A549 (cell line): Measurements from ENCODE around the gene MC2R.

ENCODE experiments used
- TF ChIP-seq, protein P1 (sequence below): fragments of 150-350 bp; IDR thresholded peaks from 2 replicates; pipeline ENCODE4 v1.6.1; 2014; ENCODE audit warnings: low read depth, mild to moderate bottlenecking, low read length
- TF ChIP-seq, protein P2 (sequence below): fragments of >200 bp; sonication (Bioruptor Twin); formaldehyde crosslinking; IDR thresholded peaks from 3 replicates; pipeline ENCODE4 v1.5.1; 2016
- TF ChIP-seq, protein P3 (sequence below): IDR thresholded peaks from 2 replicates; pipeline ENCODE4 v1.6.1; 2012

DNA sequence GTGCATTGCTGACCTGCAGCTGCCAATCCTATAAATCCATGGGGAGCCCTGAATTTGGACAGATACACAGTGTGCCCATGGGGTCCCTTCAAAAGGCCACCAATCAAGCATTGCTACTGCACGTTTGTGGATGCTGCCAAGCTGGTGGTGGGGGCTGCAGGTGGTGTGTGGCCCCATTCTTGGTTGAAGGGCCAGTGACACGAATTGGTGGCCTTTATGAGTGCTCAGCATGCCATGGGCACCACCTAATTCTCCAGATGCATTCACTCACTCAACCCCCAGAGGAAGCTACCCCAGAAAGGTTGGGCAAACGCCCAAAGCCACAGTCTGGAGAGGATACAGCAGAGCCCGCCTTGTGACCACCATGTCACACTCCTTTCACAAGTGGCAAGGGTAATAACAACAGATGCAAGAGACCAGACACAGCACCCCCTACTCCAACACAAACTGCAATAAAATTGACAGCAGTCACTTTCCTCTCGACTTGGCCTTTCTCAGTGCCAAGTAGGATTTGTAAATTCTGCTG, 27.1 kb downstream of the MC2R start:
- TF ChIP-seq, protein P1, sequence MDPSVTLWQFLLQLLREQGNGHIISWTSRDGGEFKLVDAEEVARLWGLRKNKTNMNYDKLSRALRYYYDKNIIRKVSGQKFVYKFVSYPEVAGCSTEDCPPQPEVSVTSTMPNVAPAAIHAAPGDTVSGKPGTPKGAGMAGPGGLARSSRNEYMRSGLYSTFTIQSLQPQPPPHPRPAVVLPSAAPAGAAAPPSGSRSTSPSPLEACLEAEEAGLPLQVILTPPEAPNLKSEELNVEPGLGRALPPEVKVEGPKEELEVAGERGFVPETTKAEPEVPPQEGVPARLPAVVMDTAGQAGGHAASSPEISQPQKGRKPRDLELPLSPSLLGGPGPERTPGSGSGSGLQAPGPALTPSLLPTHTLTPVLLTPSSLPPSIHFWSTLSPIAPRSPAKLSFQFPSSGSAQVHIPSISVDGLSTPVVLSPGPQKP: no peak
- TF ChIP-seq, protein P2, sequence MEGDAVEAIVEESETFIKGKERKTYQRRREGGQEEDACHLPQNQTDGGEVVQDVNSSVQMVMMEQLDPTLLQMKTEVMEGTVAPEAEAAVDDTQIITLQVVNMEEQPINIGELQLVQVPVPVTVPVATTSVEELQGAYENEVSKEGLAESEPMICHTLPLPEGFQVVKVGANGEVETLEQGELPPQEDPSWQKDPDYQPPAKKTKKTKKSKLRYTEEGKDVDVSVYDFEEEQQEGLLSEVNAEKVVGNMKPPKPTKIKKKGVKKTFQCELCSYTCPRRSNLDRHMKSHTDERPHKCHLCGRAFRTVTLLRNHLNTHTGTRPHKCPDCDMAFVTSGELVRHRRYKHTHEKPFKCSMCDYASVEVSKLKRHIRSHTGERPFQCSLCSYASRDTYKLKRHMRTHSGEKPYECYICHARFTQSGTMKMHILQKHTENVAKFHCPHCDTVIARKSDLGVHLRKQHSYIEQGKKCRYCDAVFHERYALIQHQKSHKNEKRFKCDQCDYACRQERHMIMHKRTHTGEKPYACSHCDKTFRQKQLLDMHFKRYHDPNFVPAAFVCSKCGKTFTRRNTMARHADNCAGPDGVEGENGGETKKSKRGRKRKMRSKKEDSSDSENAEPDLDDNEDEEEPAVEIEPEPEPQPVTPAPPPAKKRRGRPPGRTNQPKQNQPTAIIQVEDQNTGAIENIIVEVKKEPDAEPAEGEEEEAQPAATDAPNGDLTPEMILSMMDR: no peak
- TF ChIP-seq, protein P3, sequence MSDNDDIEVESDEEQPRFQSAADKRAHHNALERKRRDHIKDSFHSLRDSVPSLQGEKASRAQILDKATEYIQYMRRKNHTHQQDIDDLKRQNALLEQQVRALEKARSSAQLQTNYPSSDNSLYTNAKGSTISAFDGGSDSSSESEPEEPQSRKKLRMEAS: no peak
